C1 segment of cervical spinal cord (tissue), 14 donors: ENCODE results near the gene CLIP2.
"Not testable (repeated sequence)": the region's sequence is repeated elsewhere in the genome, so short reads cannot be mapped to it uniquely, and the experiment has no call there.

Experiments used
- DNase-seq, 14 donors: peaks; one replicate each; lab custom pipeline; 2025; lab: John Stamatoyannopoulos, UW

Gene CLIP2

DNA sequence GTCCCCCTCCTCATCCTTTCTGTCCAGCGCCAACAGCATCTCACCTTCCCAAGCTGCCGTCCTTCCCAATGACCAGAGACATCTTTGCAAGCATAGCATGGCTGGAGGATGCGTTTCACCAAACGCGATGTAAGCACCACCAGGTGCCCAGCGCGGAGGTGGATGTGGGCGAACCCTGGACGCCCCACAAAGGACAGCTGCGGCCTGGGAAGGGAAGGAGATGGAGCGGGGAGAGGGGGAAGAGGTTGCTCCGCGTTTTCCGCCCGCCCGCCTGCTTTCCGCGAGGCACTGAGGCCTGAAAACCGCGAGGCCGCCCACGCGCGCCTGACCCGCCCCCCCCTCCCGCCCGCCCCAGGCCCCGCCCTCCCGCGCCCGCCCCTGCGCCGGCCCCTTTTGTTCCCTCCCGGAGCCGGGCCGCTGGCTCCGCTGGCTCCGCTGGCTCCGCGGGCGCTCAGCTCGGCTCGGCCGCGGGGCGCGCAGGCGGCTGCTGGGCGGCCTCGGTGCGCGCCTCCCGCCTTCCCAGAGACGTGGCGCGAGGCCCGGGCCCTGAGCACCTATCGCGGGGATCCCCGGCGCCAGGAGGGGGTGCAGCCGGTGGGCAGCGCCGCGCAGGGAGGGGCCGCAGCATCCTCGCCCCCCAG is at the start of gene CLIP2:
Gene CLIP2, plus strand, starts transcription at position 390 of the 641 bp plus-strand sequence. CDS start 28,140 bp downstream, outside the sequence.
- DNase-seq = peak in 13 of 14 donors; percentile 55 to 90 (median 80)

DNA sequence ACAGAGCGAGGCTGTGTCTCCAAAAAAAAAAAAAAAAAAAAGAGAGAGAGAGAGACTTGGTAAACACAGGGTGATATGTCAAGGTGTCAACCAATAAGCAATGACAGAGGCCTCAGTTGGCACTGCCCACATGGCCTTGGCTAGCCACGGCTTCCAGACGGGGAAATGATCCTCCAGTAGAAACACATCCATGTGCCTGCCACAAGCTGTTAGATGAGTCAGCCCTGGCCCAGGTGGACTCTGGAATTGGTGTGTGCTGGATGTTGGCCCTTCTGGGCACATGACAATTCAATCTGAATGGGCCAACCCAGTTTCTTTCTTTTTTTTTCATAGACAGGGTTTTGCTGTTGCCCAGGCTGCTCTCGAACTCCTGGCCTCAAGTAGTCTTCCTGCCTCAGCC is 48.7 kb upstream of the CLIP2 start:
- DNase-seq = no peak

DNA sequence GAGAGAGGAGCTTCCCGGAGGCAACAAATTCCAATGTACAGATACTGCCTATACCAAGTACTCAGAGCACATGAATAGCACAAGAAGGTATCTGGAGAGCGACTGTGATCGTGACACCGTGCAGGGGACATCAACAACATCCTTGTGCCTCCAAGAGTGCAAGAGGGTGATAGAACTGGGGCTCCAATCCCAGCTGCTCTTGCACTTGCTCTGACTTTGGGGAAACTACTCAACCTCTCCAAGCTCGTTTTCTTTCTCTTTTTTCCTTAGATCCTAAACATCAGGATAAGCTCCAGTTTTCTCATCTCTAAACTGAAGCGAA is 47.1 kb upstream of the CLIP2 start:
- DNase-seq = no peak

DNA sequence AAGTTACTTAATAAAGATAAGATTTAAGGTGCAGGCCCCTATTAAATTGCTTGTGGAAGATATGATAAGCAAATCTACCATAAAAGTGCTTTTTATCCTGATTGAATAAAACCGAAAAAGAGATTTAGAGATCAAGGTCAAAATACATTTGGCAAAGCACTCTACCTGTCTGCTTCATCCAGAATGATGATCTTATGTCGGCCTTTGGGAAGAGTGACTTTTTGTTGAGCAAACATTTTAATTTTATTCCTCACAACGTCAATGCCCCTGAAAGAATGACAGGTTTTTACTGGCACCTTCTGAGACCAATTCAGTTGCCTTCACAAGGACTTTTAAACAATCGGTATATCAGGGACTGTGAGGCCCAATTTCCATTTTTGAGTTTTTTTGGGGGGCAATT is 42.7 kb upstream of the CLIP2 start:
- DNase-seq = no peak

DNA sequence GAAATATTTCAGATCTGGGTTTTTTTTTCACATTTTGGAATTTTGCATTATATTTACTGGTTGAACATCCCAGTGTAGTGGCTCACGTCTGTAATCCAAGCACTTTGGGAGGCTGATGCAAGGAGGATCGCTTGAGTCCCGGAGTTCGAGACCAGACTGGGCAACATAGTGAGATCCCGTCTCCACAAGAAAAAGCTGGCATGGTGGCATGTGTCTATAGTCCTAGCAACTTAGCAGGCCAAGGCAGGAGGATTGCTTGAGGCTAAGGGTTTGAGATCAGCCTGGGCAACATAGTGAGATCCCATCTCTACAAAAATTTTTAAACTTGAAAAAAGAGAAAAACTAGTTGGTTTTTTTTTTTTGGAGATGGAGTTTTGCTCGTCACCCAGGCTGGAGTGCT is 41.1 kb upstream of the CLIP2 start:
- DNase-seq = no peak

DNA sequence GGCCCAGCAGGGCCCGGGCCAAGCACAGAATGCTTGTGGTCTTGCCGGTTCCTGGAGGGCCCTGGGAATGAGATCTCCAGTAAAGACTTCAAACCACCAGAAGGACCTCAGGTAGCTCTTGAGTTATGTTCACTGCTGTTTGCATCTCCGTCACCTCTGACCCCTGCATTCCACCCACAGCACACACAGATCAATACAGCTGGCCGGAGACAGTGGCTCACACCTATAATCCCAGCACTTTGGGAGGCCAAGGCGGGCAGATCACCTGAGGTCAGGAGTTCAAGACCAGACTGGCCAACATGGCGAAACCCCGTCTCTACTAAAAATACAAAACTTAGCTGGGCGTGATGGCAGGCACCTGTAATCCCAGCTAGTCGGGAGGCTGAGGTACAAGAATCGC is 40.1 kb upstream of the CLIP2 start:
- not testable (repeated sequence) for DNase-seq

DNA sequence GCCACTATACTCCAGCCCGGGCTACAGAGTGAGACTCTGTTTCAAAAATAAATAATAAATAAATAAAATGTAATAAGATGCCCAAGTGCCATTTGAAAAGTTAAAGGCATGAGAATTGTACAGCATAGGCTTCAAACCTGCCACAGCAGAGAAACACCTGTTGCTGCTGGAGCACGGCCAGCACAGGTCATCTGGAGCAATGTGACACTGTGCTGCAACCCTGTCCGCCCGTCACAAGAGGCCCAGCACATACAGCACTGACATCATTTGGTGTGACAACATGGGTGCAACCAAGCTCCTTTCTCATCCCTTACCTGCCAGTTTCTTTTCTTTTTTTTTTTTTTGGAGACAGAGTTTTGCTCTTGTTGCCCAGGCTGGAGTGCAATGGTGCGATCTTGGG is 36.3 kb upstream of the CLIP2 start:
- DNase-seq = no peak

DNA sequence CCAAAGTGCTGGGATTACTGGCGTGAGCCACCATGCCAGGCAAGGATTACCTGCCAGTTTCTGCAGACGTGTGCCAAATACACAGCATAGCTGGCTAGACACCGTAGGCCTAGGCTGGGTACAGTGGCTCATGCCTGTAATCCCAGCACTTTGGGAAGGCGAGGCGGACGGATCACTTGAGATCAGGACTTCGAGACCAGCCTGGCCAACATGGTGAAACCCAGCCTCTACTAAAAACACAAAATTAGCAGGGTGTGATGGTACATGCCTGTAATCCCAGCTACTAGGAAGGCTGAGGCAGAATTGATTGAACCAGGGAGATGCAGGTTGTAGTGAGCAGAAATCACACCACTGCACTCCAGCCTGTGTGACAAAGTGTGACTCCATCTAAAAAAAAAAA is 35.9 kb upstream of the CLIP2 start:
- no peak for DNase-seq

DNA sequence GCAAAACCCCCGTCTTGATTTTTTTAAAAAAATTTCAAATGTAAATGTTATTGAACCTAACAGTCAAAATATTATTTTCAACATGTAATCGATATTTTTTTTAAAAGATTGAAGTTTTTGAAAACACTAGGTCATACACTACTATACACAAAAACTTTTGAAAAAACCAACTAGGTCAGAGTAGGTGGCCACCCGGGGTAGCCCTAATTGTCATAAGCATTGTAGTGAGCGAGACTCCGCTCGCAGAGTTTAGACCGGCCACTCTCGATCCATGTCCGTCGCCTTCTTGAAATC is 35.4 kb upstream of the CLIP2 start:
- no peak for DNase-seq

DNA sequence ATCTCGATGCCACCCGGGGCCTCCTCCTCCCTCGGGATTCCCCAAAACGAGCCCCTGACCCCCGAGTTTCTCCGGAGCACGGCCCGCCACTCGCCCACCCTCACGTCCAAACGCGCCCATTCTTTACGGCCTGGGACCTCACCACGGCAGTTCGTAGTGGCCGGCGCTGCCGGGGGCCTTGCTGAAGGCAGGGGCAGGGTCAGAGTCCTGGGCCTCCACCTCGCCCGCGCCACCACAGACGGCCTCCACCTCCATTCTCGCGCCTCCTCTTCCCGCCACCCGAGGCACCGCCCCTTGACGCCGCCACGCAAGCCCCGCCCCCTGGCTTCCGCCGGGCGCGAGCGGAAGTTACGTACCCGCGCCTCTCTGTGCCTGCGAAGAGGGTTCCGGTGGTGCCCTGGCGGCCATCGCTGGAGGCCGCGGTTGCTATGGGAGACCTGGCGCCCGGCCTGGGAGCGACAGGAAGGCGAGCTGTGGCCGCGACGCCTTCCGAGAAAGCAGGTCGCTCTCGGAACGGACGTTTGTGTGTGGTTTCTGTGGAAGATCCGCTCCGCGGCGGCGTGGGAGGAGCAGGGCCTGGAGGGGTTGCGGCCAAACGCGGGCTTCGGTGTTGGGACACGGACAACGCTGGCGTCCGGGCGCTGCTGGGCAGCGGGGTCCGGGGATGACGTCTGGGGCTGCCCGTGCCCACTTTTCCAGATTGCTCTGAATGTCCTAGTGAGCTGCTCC is 34.9 kb upstream of the CLIP2 start, which contains the start of gene RFC2:
Gene RFC2, minus strand, starts transcription at position 271 of the 729 bp plus-strand sequence. Its CDS starts 16 bp downstream, at position 255.
- peak; percentile 61 to 98 (median 94) for DNase-seq

DNA sequence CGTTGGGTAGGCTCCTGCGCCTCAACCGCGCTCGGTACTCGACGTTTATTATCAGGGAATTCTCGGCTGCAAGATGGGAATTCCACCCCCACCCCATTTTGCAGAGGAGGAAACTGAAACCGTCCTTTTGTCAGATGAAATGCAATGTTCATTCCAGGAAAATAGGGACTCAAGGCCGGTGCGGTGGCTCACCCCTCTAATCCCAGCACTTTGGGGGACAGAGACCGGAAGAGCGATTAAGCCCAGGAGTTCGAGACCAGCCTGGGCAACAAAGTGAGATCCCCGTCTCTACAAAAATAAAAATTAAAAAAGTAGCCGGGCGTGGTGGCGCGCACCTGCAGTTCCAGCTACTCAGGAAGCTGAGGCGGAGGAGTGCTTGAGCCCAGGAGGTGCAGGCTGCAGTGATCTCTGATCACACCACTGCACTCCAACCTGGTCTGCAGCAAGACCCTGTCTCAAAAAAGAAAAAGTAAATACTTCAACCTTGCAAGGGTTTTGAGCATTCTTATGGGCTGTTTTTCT is 34.3 kb upstream of the CLIP2 start:
- DNase-seq = no peak

DNA sequence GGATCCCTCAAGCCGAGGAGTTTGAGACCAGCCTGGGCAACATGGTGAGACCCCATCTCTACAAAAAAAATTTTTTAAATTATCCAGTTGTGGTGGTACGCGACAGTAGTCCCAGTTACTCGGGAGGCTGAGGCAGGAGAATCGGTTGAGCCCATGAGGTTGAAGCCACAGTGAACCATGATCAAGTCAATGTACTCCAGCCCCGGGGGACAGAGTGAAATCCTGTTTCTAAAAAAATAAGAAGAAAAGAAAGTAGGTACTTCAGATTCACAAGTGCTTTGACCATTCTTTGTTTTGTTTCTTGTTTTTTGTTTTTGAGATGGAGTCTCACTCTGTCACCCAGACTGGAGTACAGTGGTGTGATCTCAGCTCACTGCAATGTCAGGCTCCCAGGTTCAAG is 33.7 kb upstream of the CLIP2 start:
- not testable (repeated sequence) for DNase-seq

DNA sequence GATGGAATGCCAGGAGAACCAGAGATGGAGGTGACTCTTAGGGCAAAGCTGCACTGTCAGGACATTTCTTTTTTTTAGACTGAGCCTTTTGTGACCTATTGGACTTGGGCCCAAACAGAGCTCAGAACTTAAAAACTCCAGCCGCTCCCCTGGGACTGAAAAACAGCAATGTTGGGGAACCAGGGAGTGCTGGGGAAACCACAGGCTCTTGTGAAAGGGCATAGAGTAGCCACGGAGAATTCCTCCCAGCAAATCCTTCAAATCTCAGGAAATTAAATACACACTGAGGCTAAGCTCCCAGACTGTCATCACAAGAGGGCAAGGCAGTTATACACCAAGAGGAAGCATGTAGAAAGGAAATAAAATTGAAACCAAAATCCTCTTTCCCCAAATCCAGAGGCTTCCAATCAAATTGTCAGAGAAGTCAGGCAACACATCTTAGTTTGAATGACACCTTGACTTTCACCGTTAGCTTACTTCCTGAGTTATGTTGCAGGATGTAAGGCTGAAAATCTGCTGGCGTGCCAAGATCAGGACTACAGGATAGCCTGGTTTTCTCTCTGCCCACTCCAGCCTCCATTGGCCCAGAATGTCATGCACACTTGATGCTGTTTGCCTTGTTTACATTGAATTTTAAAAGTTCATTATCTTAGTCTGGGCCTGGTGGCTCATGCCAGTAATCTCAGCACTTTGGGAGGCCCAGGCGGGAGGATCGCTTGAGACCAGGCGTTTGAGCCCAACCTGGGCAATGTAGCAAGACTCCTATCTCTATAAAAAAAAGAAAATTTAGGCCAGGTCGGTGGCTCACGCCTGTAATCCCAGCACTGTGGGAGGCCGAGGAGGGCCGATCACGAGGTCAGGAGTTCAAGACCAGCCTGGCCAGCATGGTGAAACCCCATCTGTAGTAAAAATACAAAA is 32.5 kb upstream of the CLIP2 start:
- peak in 1 of 14 donors; percentile 10 for DNase-seq

DNA sequence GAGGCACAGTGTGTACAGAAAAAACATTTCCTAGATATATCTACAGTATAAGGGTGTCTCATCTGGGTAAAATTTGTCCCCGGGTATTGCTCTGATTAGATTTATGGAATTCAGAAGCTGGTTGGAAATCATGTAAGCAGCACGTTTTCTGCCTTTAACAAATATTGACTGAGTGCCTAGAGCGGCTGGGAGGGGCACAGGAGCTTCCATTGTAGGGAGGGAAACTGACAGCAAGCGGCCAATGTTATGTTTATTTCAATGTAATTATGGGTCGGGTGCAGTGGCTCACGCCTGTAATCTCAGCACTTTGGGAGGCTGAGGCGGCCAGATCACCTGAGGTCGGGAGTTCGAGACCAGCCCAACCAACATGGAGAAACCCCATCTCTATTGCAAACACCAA is 30.6 kb upstream of the CLIP2 start:
- no peak for DNase-seq

DNA sequence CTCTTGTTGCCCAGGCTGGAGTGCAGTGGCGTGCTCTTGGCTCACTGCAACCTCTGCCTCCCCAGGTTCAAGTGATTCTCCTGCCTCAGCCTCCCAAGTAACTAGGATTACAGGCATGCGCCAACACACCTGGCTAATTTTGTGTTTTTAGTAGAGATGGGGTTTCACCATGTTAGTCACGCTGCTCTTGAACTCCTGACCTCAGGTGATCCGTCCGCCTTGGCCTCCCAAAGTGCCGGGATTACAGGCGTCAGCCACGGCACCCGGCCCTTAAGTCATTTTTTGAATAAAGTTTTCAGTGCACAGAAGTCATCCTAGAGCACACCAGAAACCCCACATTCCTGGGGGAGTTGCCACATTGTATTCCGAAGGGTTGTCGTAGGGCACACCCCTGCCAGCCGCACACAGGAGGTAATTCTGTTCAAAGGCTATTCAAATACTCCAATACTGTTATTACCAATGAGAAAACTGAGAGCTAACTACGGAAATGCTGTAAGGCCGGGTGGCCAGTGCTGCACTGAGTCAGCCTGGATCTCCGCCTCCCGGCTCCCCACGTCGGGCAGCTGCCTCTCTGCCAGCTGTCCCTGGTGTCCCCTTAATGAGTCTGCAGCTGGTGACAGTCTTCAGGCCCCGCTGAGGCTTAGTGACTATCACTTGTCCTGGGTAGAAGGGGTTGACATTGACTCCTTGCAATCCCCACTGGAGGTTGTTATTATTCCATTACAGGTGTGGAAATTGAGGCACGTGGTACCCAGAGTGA is 26.4 kb upstream of the CLIP2 start:
- DNase-seq = no peak

DNA sequence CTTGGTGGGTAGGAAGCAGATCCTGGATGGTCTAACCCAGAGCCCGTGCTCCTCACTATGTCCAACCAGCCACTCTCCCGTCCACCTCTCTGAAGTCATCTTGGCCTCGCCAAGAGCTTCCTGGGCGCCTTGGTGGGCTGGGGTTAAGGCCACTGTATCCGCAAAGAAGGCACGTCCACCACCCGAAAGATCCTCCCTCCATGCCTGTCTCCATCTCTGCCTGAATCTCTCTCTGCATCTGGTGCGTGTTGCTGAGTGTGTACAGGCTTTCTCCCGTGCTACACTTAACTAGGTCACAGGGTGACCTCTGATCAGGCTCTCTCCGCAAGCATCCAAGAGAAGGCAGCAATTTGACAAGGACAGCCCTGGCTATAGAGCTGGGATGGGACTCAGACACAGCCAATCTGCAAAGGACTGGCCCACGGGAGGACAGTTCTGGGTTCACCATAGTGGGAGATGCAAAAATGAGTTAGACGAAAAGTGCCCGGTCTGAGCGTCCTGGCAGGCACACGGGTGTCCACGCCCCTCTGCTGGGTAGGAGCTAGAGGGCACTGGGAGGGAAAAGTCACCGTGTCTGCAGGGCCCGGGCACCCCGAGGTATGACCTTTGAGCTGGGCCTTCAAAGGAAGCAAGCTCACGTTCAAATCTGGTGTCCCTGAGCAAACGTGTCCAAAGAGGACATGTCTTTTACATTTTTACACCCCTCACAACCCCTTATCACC is 25.6 kb upstream of the CLIP2 start:
- no peak for DNase-seq

DNA sequence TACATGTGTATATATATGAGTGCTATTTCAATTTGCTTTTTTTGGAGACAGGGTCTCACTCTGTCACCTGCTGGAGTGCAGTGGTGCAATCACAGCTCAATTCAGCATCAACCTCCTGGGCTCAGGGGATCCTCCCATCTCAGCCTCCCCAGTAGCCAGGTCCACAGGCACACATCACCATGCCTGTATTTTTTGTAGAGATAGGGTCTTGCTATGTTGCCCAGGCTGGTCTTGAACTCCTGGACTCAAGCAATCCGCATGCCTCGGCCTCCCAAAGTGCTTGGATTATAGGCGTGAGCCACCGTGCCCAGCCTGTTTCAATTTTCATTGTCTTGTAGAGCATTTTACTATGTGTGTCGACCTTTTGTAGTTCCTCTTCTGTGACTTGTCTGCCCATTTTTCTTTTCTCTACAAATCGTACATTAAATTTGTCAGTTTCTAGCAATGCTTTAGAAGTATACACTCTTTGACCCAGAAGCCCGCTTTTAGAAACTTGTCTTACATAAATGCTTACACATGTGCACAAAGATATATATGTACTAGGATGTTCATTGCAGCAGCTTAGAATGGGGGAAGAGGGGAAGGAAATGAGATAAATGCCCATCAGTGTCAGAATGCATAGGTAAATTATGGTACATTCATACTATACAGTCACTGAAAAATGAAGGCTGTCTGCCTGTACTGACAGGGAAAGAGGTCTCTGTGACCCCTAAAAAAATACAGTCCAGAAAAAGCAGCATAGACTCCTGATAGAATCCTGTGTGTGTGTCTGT is 22.8 kb upstream of the CLIP2 start:
- no peak for DNase-seq

DNA sequence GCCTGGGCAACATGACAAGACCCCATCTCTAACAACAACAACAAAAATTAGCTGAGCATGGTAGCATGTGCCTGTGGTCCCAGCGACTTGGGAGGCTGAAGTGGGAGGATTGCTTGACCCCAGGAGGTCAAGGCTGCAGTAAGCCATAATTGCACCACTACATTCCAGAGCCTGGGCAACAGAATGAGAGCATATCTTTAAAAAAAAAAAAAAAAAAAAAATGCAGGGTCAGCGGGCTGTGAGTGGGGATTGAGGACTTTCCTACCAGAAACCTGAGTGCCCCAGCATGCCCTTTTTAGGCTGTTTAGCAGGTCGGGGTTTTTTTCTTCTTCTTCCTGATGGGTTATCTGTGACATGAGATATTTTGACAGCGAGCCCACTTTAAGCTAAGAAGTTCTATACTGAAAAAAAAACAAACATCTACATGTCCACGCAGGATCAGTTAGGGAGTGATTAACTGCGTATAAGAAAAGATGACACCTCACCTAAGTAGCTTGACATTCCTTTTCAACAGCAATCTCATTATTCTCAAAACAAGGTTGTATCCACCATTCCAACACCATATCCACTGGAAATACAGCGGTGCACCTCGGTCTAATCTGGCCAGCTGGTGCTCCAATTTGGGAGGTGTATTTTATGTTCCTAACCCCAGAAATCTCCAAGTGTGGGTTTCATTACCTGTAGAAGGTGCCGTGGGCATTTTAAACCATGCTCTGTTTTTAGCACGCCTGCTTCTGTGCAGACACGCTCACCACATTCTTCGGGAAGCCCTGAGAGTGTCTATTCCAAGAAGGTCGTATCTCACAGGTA is 21.2 kb upstream of the CLIP2 start:
- no peak for DNase-seq

DNA sequence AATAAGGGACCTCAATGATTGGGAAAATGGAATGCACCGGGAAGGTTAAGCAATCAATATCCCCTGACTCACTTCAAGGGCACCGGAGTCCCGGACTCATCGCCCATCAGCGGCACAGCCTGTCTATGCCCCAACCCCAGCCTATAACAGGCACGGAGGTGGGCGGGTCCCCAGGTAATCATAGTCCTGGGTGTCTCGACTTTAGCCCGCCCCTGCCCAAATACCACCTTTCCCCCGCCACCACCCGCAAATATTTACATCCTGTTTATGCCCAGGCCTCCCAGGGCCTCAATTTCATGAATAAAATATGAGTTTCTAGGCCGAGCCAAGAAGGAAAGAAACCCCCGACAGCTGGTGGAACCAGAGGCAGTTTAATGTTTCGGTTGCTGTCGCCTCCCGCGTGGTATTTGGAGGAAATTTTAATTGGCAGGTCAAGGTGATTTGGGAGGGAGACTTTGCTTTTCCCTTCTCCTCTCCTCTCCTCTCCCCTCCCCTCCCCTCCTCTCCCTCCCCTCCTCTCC is 19.4 kb upstream of the CLIP2 start:
- peak in 8 of 14 donors; percentile 10 to 57 (median 46) for DNase-seq
